ENCODE data around the gene CHPF2.

- TF ChIP-seq YY1 (IDR thresholded peaks at IDR 0.05; ENCODE audit: insufficient read depth, insufficient read length) (no peak), ZNF274 (IDR thresholded peaks at IDR 0.05; ENCODE audit: low read depth, low read length) (no peak)
Measured at GRCh38 chr7:151229249-151229648, 3.0 kb upstream of the CHPF2 start.
